Lower lobe of right lung (tissue), 2 donors: ENCODE results near the gene NR1D2. TPM values are rescaled to one million over a fixed set of nuclear protein-coding genes. Genes with fewer than 3 reads are reported as not detected.

Experiments used
- ATAC-seq, 2 donors: fragments of 200-7000 bp; cut with Tn5 transposase; one replicate each; pipeline ENCODE4 v1.9.1; 2020 to 2022; ENCODE audit warnings: mild to moderate bottlenecking in 2 of 2, moderate library complexity in 2 of 2
- DNase-seq: peaks from one replicate; pipeline ENCODE4 v3.0.0-alpha.2; 2020
- H3K27ac ChIP-seq: fragments of 200-600 bp; one replicate; pipeline ENCODE4 v1.8.0; 2022
- H3K27me3 ChIP-seq: fragments of 200-600 bp; one replicate; pipeline ENCODE4 v1.8.0; 2022; ENCODE audit warnings: low read depth
- H3K36me3 ChIP-seq: fragments of 200-600 bp; one replicate; pipeline ENCODE4 v1.8.0; 2022; ENCODE audit warnings: mild to moderate bottlenecking
- H3K4me1 ChIP-seq: fragments of 200-600 bp; one replicate; pipeline ENCODE4 v1.8.0; 2022
- H3K4me3 ChIP-seq: fragments of 200-600 bp; one replicate; pipeline ENCODE4 v1.8.0; 2022; ENCODE audit warnings: mild to moderate bottlenecking
- H3K9me3 ChIP-seq: fragments of 200-600 bp; one replicate; pipeline ENCODE4 v1.8.0; 2022
- CTCF ChIP-seq: fragments of 200-600 bp; IDR thresholded peaks from one replicate; pipeline ENCODE4 v1.8.0; 2022; ENCODE audit warnings: antibody characterized with exemption, mild to moderate bottlenecking
- intact Hi-C: fragments of 100-400 bp; cut with DNase I; formaldehyde crosslinking; loops from one replicate; pipeline ENCODE4 v1.11.0; 2022
- total RNA-seq: library from RNA; stranded (reverse); fragmentation: NEBNext Ultra II Directional; extraction: Animal tissue kit (Norgen Biotek cat#: 25700); gene quantifications from one replicate; pipeline ENCODE4 v1.2.1, GENCODE V29; 2021
- donor health status: DM: no; HTN: yes; CAD: no; lungs with severe emphysema.

NR1D2 gene
- total RNA-seq, 1 donor from 2014 or later: 53.7 TPM

GRCh38 chr3:23938688-23939087 is 6.4 kb upstream of the NR1D2 start:
- no peaks in the 10 kb centered on the region for H3K9me3 ChIP-seq
- no peak overlapping the region for H3K4me3 ChIP-seq
- no peak overlapping the region for H3K27ac ChIP-seq
- no peaks in the 10 kb centered on the region for H3K4me1 ChIP-seq
- H3K36me3 ChIP-seq: no peaks in the 10 kb centered on the region
- no peaks in the 10 kb centered on the region for H3K27me3 ChIP-seq
- ATAC-seq: no peak
- TF ChIP-seq CTCF: no peak
- intact Hi-C loops: no loop called here
- DNase-seq: no peak

- no peak for DNase-seq
- Histone ChIP-seq H3K4me3 (no peak overlapping the region), H3K36me3 (no peaks in the 10 kb centered on the region), H3K27me3 (no peaks in the 10 kb centered on the region), H3K9me3 (no peaks in the 10 kb centered on the region), H3K4me1 (peaks cover 5% of the 10 kb centered on the region), H3K27ac (no peak overlapping the region)
- ATAC-seq: no peak
- intact Hi-C loops: no loop called here
- no peak for TF ChIP-seq CTCF
Measured at GRCh38 chr3:23940775-23941174, 4.3 kb upstream of the NR1D2 start.

GRCh38 chr3:23941440-23941839 is 3.6 kb upstream of the NR1D2 start:
- Histone ChIP-seq H3K27me3 (no peaks in the 10 kb centered on the region), H3K36me3 (no peaks in the 10 kb centered on the region), H3K9me3 (no peaks in the 10 kb centered on the region), H3K27ac (no peak overlapping the region), H3K4me3 (no peak overlapping the region), H3K4me1 (peaks cover 6% of the 10 kb centered on the region)
- DNase-seq: no peak
- intact Hi-C loops: no loop called here
- no peak for ATAC-seq
- no peak for TF ChIP-seq CTCF

DNA sequence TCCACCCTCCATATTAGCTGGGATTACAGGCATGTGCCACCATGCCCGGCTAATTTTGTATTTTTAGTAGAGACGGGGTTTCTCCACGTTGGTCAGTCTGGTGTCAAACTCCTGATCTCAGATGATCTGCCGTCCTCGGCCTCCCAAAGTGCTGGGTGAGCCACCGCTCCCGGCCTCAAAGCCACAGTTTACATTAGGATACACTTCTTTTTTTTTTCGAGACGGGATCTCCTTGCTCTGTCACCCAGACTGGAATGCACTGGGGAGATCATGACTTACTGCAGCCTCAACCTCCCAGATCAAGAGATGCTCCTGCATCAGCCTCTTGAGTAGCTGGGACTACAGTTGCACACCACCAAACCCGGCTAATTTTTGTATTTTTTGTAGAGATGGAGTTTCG is 2.5 kb upstream of the NR1D2 start:
- H3K4me3 ChIP-seq: no peak overlapping the region
- H3K4me1 ChIP-seq: peaks cover 18% of the 10 kb centered on the region
- DNase-seq: no peak
- no peak for ATAC-seq
- H3K27ac ChIP-seq: no peak overlapping the region
- no peaks in the 10 kb centered on the region for H3K9me3 ChIP-seq
- no peak for TF ChIP-seq CTCF
- intact Hi-C loops: no loop called here
- no peaks in the 10 kb centered on the region for H3K27me3 ChIP-seq
- H3K36me3 ChIP-seq: no peaks in the 10 kb centered on the region

GRCh38 chr3:23944007-23944783 is 891 bp upstream of the NR1D2 start:
- TF ChIP-seq CTCF: no peak
- Histone ChIP-seq H3K4me3 (peak overlapping the region; percentile 79), H3K27me3 (no peaks in the 10 kb centered on the region), H3K4me1 (peaks cover 34% of the 10 kb centered on the region), H3K27ac (peak overlapping the region; percentile 96), H3K36me3 (no peaks in the 10 kb centered on the region), H3K9me3 (no peaks in the 10 kb centered on the region)
- DNase-seq (no peak), ATAC-seq (no peak)
- intact Hi-C loops: no loop called here
